COLO829 (cell line): ENCODE results near the gene SYT10.
"Not testable (repeated sequence)": the region's sequence is repeated elsewhere in the genome, so short reads cannot be mapped to it uniquely, and the experiment has no call there.

ENCODE experiments used
- DNase-seq: peaks from one replicate; pipeline ENCODE4 v3.0.0; 2012; ENCODE audit warnings: low spot score

The SYT10 gene

GRCh38 chr12:33439587-33440011 is at the start of gene SYT10:
Gene SYT10, minus strand, starts transcription at chr12:33439819. Its CDS starts 297 bp downstream, at chr12:33439522.
- no peak for DNase-seq

- DNase-seq, result no peak
Observed at GRCh38 chr12:33488036-33488435, 48.4 kb upstream of the SYT10 start.

GRCh38 chr12:33486058-33486457 is 46.4 kb upstream of the SYT10 start:
- no peak for DNase-seq

GRCh38 chr12:33484161-33484560 is 44.5 kb upstream of the SYT10 start:
- DNase-seq, result no peak

GRCh38 chr12:33480366-33480765 is 40.7 kb upstream of the SYT10 start:
- no peak for DNase-seq

GRCh38 chr12:33476058-33476457 is 36.4 kb upstream of the SYT10 start:
- DNase-seq, result no peak

GRCh38 chr12:33472299-33472698 is 32.7 kb upstream of the SYT10 start:
- DNase-seq, result no peak

GRCh38 chr12:33455096-33455495 is 15.5 kb upstream of the SYT10 start:
- DNase-seq, result no peak

GRCh38 chr12:33450480-33450879 is 10.9 kb upstream of the SYT10 start:
- no peak for DNase-seq

GRCh38 chr12:33440477-33440876 is 858 bp upstream of the SYT10 start:
- DNase-seq, result no peak

GRCh38 chr12:33438851-33439586 is 600 bp downstream of the SYT10 start:
- no peak for DNase-seq

GRCh38 chr12:33438025-33438772 is 1.4 kb downstream of the SYT10 start:
- DNase-seq, result no peak

GRCh38 chr12:33437598-33437997 is 2.0 kb downstream of the SYT10 start:
- DNase-seq, result no peak

- DNase-seq, result no peak
Observed at GRCh38 chr12:33432992-33433391, 6.6 kb downstream of the SYT10 start.

GRCh38 chr12:33431648-33432047 is 8.0 kb downstream of the SYT10 start:
- DNase-seq, result no peak

GRCh38 chr12:33429468-33429867 is 10.2 kb downstream of the SYT10 start:
- DNase-seq, result no peak

GRCh38 chr12:33427071-33427470 is 12.5 kb downstream of the SYT10 start:
- DNase-seq, result peak; percentile 8

GRCh38 chr12:33423706-33424105 is 15.9 kb downstream of the SYT10 start:
- no peak for DNase-seq

GRCh38 chr12:33412410-33412809 is 27.2 kb downstream of the SYT10 start:
- DNase-seq, result not testable (repeated sequence)

GRCh38 chr12:33383503-33383902 is 56.1 kb downstream of the SYT10 start:
- DNase-seq, result no peak

GRCh38 chr12:33376153-33376552 is 63.5 kb downstream of the SYT10 start:
- DNase-seq, result no peak

GRCh38 chr12:33370318-33370717 is 69.3 kb downstream of the SYT10 start:
- DNase-seq, result no peak

- DNase-seq, result no peak
Observed at GRCh38 chr12:33357181-33357580, 82.4 kb downstream of the SYT10 start.

GRCh38 chr12:33349791-33350190 is 89.8 kb downstream of the SYT10 start:
- no peak for DNase-seq
